ENCODE data around the gene FAM47B. TPM values are rescaled to one million over a fixed set of nuclear protein-coding genes. Genes with fewer than 3 reads are reported as not detected.

FAM47B gene
- total RNA-seq, 1 donor from 2014 or later = not detected

GRCh38 chrX:34972206-34972605 is 29.6 kb downstream of the FAM47B start:
- TF ChIP-seq CTCF (IDR thresholded peaks at IDR 0.05; ENCODE audit: unreplicated experiment) = no peak
- Mint-ChIP-seq H3K4me1 (ENCODE audit: unreplicated experiment) (no peaks in the 10 kb centered on the region), H3K27ac (ENCODE audit: unreplicated experiment) (no peak overlapping the region), H3K4me3 (ENCODE audit: unreplicated experiment) (no peak overlapping the region), H3K27me3 (ENCODE audit: unreplicated experiment) (no peaks in the 10 kb centered on the region), H3K36me3 (ENCODE audit: low read depth, unreplicated experiment) (no peaks in the 10 kb centered on the region), H3K9me3 (ENCODE audit: unreplicated experiment) (no peaks in the 10 kb centered on the region)
- no peak for DNase-seq (ENCODE audit: low spot score)

- TF ChIP-seq CTCF (IDR thresholded peaks at IDR 0.05; ENCODE audit: unreplicated experiment) = no peak
- Mint-ChIP-seq H3K27me3 (ENCODE audit: unreplicated experiment) (no peaks in the 10 kb centered on the region), H3K36me3 (ENCODE audit: low read depth, unreplicated experiment) (no peaks in the 10 kb centered on the region), H3K27ac (ENCODE audit: unreplicated experiment) (no peak overlapping the region), H3K4me3 (ENCODE audit: unreplicated experiment) (no peak overlapping the region), H3K9me3 (ENCODE audit: unreplicated experiment) (no peaks in the 10 kb centered on the region), H3K4me1 (ENCODE audit: unreplicated experiment) (no peaks in the 10 kb centered on the region)
- DNase-seq (ENCODE audit: low spot score) = no peak
Observed at GRCh38 chrX:34978171-34978570, 35.6 kb downstream of the FAM47B start.

- Mint-ChIP-seq H3K36me3 (ENCODE audit: low read depth, unreplicated experiment) (no peaks in the 10 kb centered on the region), H3K9me3 (ENCODE audit: unreplicated experiment) (no peaks in the 10 kb centered on the region), H3K27ac (ENCODE audit: unreplicated experiment) (no peak overlapping the region), H3K27me3 (ENCODE audit: unreplicated experiment) (no peaks in the 10 kb centered on the region), H3K4me3 (ENCODE audit: unreplicated experiment) (no peak overlapping the region), H3K4me1 (ENCODE audit: unreplicated experiment) (no peaks in the 10 kb centered on the region)
- no peak for TF ChIP-seq CTCF (IDR thresholded peaks at IDR 0.05; ENCODE audit: unreplicated experiment)
- DNase-seq (ENCODE audit: low spot score) = no peak
Observed at GRCh38 chrX:34987646-34988045, 45.0 kb downstream of the FAM47B start.

Data from endothelial cell (in vitro differentiated cells).